Right lobe of liver (tissue), 4 donors: ENCODE measurements around the gene CADM2.

ENCODE experiments used
- CTCF ChIP-seq, 4 donors: fragments of 200-600 bp in 3 of 4; fragments of 450-650 bp in 1 of 4; IDR thresholded peaks; one replicate each; pipeline versions ENCODE4 v1.5.1 to v1.8.0; 2016 to 2022; ENCODE audit warnings: antibody characterized with exemption in 4 of 4, mild to moderate bottlenecking in 2 of 4
- POLR2A ChIP-seq: fragments of 450-650 bp; IDR thresholded peaks from one replicate; pipeline ENCODE4 v1.6.1; 2017; ENCODE audit warnings: antibody characterized with exemption, mild to moderate bottlenecking
- donor health status: DM: no; HTN: no; CAD: no.
- donor health status: DM: no; HTN: no; CAD: no.
- donor health status: DM: no; HTN: yes; CAD: no.

GRCh38 chr3:85800676-85801075 is 841.9 kb downstream of the CADM2 start:
- TF ChIP-seq CTCF (IDR thresholded peaks at IDR 0.05): no peak
- no peak for TF ChIP-seq POLR2A
